ENCODE data around the gene IRF9. TPM values are rescaled to one million over a fixed set of nuclear protein-coding genes. Genes with fewer than 3 reads are reported as not detected.

The IRF9 gene
- total RNA-seq, 2 donors from 2014 or later, result 53.7 to 92.4 TPM

DNA sequence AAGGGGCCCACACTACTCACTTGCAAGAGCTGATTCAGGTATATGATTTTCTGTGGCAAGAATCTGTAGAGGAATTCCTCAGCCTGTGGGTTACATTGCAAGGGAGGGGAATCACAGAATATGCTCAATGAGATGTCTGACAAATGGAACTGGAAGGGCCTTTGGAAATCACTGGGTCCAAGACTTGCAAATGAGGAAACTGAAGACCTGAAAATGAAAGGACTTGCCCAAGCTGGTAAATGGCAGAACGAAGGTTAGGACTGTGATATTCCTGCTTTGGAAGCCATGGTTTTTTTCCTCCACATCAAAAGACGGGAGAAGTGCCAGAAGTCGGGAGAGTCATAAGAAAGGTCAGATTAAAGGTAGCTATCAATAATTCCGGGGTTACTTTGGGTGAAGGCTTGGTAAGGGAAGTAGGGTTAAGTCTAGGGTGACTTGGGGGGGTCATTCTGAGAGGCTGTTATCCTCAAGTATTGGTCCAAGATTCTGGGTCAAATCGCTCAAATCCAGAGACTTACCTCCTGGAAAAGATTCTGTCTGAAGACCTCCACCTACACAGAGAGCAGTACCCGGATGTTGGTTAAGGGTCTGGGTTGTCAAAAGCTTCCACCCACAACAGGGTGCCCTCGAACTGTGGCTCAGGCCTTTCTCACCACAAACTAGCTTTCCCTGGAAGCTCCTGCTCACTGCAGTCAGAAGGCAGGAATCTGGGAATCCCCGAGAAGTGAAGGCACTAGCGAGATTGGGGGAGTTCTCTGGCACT, 15.2 kb upstream of the IRF9 start:
- intact Hi-C loops (cut with DNase I), result no loop called here

DNA sequence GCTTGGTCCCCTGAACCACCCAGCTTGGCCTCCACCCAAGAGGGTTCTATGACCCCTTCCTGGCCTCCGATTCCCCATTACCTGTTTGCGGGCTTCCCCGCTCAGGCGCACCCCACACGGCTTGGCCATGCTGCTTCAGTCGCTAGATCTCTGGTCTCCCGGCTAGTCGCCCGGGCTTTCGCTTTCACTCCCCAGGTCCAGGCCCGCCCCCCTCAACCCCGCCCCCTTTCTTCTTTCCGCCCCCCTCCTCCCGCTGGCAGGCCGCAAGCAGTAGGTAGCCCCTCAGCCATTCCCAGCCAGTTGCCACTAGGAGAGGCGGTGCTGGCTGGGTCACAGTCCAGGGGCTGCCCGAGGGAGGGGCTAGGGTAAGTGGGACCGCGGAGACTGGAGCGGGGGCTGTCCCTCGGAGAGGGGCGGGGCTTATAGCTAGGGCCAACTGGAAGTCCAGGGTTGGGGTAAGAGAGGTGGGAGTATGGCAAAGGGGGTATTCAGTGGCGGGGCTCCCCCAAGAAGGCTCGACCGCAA, 14.6 kb upstream of the IRF9 start, which contains the start of gene PSME2:
PSME2 (minus strand) TSS at position 158 of the 525 bp plus-strand sequence; CDS start at position 129, 29 bp downstream.
- intact Hi-C loops (cut with DNase I), result no loop called here
- DNase-seq (ENCODE audit: low spot score), result peak; percentile 97

More for the DNA sequence above, 15.2 kb upstream of the IRF9 start:
- DNase-seq (ENCODE audit: low spot score), result no peak

DNA sequence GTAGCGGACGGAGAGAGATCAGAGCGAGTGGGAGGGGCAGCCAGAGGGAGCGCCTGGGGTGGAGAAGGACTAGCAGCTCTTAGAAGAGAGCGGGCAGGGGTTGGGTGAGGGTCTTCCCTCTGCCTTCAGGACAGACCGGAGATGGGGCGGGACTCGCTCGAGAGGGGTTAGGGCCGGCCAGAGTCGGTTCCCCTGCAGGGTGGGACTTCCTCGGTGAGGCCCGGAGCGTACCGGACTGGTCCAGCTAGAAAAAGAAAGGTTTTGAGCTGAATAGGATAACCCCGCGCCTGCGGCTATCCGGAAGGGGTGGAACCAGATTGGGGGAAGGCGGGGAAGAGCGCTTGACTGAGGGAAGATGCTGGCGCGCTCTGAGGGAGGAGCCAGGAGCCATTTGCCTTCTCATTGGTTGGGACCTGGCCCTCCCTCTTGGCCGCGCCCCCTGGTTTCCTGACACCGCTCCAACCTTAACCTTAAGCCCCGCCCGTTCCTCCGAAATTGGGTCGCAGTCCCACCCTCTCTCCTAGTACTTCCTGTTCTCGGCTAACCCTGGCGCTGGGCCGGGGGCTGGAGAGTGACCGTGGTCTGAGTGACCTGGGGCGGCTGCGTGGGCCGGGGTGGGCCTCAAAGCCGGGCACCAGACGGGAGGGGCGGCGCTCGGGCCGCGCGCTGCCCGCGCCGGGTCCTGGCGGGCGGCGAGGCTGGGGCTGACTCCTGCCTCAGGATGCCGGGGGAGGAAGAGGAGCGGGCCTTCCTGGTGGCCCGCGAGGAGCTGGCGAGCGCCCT, 13.9 kb upstream of the IRF9 start, which contains the start of gene RNF31:
RNF31 (plus strand) TSS at position 521 of the 783 bp plus-strand sequence; CDS start at position 722, 201 bp downstream.
- intact Hi-C loops (cut with DNase I), result no loop called here
- DNase-seq (ENCODE audit: low spot score), result peak; percentile 99

DNA sequence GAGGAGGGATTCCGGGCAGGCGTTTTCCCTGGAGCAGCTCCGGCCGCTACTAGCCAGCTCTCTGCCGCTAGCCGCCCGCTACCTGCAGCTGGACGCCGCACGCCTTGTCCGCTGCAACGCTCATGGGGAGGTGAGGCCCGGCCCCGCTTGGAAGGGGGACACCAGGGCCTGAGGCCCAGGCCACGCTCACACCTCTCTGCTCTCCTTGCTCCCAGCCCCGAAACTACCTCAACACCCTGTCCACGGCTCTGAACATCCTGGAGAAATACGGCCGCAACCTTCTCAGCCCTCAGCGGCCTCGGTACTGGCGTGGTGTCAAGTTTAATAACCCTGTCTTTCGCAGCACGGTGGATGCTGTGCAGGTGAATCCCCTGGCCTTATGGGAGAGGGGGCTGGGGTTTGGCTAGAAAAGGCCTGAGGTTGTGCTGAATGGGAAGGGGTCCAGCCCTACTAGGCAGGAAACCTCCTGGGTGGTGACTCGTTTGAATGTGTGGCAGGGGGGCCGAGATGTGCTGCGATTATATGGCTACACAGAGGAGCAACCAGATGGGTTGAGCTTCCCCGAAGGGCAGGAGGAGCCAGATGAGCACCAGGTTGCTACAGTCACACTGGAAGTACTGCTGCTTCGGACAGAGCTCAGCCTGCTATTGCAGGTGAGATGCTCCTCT, 13.2 kb upstream of the IRF9 start:
- DNase-seq (ENCODE audit: low spot score), result peak; percentile 87
- intact Hi-C loops (cut with DNase I), result no loop called here

DNA sequence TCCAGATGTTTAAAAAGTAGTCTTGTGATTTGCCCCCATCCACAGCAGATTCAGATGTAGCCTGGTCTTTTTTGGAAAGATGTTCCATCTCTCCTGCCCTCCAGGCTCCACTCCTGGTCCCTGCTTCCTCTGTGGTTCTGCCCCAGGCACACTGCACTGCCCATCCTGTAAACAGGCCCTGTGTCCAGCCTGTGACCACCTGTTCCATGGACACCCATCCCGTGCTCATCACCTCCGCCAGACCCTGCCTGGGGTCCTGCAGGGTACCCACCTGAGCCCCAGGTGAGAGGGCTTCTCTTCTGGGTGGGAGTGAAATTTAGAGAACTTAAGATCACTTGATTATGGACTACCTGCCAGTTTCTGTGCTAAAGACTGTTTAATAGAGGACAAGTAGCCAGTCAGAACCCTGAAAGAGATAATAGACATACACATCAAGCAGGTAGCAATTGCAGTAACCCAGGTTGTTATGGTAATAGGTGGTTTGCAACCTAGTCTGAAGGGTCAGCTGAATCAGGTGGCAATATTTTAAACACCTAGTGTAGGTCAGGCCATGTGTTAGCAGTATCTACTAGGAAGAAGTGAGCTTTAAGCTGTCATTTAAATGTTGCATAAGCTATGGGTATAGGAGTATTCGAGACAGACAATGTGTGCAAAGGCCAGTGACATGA, 11.6 kb upstream of the IRF9 start:
- DNase-seq (ENCODE audit: low spot score), result no peak
- intact Hi-C loops (cut with DNase I), result no loop called here

DNA sequence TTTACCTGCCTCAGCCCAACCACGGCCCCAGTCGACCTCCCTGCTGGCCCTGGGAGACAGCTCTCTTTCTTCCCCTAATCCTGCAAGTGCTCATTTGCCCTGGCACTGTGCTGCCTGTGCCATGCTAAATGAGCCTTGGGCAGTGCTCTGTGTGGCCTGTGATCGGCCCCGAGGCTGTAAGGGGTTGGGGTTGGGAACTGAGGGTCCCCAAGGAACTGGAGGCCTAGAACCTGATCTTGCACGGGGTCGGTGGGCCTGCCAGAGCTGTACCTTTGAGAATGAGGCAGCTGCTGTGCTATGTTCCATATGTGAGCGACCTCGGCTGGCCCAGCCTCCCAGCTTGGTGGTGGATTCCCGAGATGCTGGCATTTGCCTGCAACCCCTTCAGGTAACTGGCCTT, 11.0 kb upstream of the IRF9 start:
- no peak for DNase-seq (ENCODE audit: low spot score)
- intact Hi-C loops (cut with DNase I), result no loop called here

DNA sequence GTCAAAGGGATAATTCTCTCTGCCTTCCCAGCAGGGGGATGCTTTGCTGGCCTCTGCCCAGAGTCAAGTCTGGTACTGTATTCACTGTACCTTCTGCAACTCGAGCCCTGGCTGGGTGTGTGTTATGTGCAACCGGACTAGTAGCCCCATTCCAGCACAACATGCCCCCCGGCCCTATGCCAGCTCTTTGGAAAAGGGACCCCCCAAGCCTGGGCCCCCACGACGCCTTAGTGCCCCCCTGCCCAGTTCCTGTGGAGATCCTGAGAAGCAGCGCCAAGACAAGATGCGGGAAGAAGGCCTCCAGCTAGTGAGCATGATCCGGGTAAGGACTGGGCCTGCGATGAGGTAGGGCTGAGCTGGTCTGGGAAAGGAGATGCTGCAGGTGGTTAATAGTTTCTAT, 10.5 kb upstream of the IRF9 start:
- no peak for DNase-seq (ENCODE audit: low spot score)
- intact Hi-C loops (cut with DNase I), result no loop called here

DNA sequence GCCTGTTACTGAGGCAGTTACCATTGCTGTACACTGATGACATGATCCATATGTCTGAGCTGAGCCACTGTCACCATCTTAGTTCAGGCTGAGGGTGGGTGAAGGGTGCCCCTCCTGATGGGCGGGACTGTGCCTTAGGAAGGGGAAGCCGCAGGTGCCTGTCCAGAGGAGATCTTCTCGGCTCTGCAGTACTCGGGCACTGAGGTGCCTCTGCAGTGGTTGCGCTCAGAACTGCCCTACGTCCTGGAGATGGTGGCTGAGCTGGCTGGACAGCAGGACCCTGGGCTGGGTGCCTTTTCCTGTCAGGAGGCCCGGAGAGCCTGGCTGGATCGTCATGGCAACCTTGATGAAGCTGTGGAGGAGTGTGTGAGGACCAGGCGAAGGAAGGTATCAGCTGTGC, 10.1 kb upstream of the IRF9 start:
- intact Hi-C loops (cut with DNase I), result no loop called here
- DNase-seq (ENCODE audit: low spot score), result no peak

DNA sequence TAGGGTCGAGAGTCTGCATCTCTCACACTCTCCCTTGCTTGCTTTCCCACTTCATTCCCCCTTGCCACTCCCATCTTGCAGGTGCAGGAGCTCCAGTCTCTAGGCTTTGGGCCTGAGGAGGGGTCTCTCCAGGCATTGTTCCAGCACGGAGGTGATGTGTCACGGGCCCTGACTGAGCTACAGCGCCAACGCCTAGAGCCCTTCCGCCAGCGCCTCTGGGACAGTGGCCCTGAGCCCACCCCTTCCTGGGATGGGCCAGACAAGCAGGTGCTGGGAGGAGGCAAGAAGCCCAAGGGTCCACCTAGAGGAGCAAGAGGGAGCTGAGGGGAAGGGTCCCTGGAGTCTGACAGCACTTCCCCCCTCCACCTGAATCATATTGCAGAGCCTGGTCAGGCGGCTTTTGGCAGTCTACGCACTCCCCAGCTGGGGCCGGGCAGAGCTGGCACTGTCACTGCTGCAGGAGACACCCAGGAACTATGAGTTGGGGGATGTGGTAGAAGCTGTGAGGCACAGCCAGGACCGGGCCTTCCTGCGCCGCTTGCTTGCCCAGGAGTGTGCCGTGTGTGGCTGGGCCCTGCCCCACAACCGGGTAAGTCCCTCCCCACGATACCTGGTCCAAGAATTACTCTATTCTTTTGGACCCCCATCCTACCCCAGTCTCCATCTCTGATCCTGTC, 9.5 kb upstream of the IRF9 start:
- intact Hi-C loops (cut with DNase I), result no loop called here
- DNase-seq (ENCODE audit: low spot score), result no peak

DNA sequence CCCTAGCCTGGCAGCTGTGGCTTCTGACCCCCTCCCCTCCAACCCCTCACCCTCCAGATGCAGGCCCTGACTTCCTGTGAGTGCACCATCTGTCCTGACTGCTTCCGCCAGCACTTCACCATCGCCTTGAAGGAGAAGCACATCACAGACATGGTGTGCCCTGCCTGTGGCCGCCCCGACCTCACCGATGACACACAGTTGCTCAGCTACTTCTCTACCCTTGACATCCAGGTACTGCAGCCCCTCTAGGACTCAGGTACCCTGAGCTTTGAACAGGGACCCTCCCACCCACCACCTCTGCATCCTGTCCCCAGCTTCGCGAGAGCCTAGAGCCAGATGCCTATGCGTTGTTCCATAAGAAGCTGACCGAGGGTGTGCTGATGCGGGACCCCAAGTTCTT, 6.0 kb upstream of the IRF9 start:
- DNase-seq (ENCODE audit: low spot score), result no peak
- intact Hi-C loops (cut with DNase I), result no loop called here

DNA sequence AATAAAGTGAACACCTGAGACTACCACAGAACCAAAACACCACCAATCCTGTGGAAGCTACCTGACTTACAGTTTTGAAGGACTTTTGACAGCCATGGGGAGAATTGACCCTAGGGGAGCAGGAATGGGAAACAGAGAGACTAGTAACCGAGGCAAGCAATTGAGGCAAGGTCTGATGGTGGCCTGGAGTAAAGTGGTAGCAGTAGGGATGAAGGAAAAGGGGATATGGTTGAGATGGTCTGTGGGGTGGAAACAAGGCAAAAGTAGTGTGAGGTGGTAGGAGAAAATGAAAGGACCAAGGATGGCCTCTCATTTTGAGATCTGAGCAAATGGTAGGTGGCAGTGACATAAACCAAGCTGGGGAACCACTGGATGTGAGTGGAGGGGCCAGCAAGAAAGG, 4.2 kb upstream of the IRF9 start:
- intact Hi-C loops (cut with DNase I), result no loop called here

DNA sequence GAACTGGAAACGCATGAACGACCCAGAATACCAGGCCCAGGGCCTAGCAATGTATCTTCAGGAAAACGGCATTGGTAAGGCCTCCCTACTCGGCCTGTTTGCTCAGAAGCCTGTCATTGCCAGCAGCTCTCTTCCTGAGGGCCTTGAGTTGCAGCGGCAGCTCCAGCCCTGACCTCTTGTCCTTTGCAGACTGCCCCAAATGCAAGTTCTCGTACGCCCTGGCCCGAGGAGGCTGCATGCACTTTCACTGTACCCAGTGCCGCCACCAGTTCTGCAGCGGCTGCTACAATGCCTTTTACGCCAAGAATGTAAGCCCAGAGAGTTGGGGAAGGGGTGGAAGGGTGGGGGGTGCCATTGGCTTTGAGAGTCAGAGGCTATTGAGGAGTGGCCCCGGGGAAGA, 3.7 kb upstream of the IRF9 start:
- intact Hi-C loops (cut with DNase I), result no loop called here
- no peak for DNase-seq (ENCODE audit: low spot score)

More for the DNA sequence above, 4.2 kb upstream of the IRF9 start:
- DNase-seq (ENCODE audit: low spot score), result no peak

DNA sequence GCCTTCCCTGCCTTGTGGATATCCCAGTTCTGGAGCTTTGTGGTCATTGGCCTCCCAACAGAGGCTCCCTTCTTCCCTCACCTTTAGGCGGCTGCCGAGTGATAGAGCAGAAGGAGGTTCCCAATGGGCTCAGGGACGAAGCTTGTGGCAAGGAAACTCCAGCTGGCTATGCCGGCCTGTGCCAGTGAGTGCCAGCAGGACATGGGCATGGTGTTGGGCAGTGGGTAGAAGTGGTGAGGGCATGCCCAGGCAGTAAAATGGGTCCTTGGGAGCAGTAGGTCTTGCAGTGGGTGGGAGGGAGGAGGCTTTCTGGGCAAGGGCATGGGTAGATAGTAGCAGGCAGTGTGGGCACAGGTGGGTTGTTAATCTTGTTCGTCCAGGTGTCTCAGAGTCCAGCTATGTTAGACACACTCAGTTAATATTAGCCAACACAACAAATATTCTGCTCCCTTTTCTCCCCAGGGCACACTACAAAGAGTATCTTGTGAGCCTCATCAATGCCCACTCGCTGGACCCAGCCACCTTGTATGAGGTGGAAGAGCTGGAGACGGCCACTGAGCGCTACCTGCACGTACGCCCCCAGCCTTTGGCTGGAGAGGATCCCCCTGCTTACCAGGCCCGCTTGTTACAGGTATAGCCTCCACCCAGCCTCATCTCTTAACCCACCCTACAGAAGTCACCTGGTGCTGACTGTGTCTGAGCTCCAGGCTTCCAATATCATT, 1.1 kb upstream of the IRF9 start:
- intact Hi-C loops (cut with DNase I), result no loop called here
- DNase-seq (ENCODE audit: low spot score), result no peak

DNA sequence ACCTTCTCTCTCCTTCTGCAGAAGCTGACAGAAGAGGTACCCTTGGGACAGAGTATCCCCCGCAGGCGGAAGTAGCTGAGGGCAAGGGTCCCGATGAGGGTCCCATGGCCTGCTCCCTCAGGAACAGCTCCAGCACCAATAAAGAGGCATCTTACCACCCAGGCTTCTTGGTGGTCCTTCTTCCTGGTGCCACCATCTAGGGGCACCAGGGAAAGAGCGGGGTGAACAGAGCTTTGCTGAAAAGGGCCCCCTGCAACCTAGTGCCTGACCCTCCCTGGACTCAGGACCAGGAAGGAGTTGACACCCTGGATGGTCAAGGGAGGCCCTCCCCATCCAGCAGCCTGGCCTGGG, 591 bp upstream of the IRF9 start:
- DNase-seq (ENCODE audit: low spot score), result peak; percentile 52
- intact Hi-C loops (cut with DNase I), result no loop called here

DNA sequence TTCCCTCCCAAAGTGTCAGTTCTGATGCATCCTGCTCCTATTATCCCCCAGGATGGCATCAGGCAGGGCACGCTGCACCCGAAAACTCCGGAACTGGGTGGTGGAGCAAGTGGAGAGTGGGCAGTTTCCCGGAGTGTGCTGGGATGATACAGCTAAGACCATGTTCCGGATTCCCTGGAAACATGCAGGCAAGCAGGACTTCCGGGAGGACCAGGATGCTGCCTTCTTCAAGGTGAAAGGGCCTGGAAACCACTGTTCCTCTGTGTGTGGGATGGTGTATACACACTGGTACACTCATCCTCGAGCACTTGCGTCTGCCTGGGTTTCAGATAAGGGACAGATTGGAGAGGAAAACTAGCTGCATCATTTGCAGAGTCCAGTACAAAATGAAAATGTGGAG, 1.0 kb downstream of the IRF9 start:
- intact Hi-C loops (cut with DNase I), result no loop called here
- no peak for DNase-seq (ENCODE audit: low spot score)

DNA sequence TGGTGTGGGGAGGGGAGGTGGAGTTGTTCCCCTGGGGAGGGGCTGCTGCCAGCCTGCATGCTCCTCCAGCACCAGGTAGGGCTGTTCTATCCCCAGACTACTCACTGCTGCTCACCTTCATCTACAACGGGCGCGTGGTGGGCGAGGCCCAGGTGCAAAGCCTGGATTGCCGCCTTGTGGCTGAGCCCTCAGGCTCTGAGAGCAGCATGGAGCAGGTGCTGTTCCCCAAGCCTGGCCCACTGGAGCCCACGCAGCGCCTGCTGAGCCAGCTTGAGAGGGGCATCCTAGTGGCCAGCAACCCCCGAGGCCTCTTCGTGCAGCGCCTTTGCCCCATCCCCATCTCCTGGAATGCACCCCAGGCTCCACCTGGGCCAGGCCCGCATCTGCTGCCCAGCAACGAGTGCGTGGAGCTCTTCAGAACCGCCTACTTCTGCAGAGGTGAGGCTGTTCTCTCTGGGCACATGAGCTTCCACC, 3.5 kb downstream of the IRF9 start:
- intact Hi-C loops (cut with DNase I), result no loop called here
- no peak for DNase-seq (ENCODE audit: low spot score)

DNA sequence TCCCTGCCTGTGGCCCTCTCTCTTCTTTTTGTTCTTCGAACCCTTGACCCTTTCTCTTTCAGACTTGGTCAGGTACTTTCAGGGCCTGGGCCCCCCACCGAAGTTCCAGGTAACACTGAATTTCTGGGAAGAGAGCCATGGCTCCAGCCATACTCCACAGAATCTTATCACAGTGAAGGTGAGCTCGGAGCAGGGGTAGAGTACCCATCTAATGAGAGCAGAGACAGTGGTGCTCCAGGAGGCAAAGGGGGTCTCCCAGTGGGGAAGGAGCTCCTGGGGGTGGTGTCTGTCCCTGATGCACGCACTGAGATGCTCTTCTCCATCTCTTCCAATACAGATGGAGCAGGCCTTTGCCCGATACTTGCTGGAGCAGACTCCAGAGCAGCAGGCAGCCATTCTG, 4.7 kb downstream of the IRF9 start:
- intact Hi-C loops (cut with DNase I), result no loop called here

DNA sequence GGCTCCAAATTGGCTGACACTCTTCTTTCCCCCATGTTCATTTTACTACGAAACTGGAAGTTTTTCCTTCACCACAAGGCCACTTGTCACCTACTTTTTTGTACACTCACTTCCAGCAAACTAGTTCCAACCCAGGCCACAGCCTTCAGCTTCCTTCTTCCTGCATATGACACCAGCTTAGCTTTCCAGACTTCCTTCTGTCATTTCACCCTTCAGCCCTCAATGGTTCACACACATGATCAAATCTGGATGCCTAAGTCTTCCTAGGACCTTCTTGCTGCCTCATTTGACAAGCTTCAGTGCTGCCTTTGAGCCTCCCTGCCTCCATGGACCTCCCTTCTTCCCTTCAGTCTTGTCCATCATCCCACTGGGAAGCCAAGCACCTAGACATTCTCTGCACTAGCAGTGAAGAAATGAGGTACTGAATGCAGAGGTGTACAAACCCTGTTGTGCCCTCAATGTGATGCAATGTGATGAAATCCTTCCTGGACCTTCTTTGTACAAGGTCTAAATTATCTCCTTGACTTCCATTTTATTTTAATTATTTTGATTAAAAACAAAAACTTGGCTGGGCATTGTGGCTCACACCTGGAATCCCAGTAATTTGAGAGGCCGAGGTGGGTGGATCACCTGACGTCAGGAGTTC, 6.5 kb downstream of the IRF9 start:
- no peak for DNase-seq (ENCODE audit: low spot score)
- intact Hi-C loops (cut with DNase I), result no loop called here

More for the DNA sequence above, 4.7 kb downstream of the IRF9 start:
- DNase-seq (ENCODE audit: low spot score), result no peak
